GM19238 (cell line): Measurements from ENCODE around the gene GOLGA8Q.
"Not testable (repeated sequence)": the region's sequence is repeated elsewhere in the genome, so short reads cannot be mapped to it uniquely, and the experiment has no call there.

ENCODE experiments used
- DNase-seq: peaks from one replicate; pipeline ENCODE4 v3.0.0; 2011; ENCODE audit warnings: low spot score; ENCODE audit not compliant: insufficient read length

GOLGA8Q gene, protein sequence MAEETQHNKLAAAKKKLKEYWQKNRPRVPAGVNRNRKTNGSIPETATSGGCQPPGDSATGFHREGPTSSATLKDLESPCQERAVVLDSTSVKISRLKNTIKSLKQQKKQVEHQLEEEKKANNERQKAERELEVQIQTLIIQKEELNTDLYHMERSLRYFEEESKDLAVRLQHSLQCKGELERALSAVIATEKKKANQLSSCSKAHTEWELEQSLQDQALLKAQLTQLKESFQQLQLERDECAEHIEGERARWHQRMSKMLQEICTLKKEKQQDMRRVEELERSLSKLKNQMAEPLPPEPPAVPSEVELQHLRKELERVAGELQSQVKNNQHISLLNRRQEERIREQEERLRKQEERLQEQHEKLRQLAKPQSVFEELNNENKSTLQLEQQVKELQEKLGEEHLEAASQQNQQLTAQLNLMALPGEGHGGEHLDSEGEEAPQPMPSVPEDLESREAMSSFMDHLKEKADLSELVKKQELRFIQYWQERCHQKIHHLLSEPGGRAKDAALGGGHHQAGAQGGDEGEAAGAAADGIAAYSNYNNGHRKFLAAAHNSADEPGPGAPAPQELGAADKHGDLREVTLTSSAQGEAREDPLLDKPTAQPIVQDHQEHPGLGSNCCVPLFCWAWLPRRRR

DNA sequence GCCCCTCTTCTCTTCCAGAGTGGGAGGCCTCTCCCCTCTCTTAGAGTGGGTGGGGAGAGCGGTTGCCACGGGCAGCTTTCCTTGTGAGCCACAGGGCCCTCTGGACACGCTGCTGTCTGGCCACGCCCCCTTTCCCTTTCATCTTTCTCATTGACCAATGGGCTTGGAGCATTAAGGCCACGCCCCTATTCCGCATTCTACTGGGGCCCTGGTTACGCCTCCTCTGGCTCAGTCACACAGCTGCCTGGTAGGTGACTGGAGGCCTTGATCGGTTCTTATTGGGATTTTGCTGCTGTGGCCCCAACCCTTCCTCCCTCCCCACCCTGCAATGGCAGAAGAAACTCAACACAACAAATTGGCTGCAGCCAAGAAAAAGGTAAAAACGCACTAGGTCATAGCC is at the start of gene GOLGA8Q:
Gene GOLGA8Q, plus strand, starts transcription at position 301 of the 400 bp plus-strand sequence. Its CDS starts 28 bp downstream, at position 329.
- not testable (repeated sequence) for DNase-seq

DNA sequence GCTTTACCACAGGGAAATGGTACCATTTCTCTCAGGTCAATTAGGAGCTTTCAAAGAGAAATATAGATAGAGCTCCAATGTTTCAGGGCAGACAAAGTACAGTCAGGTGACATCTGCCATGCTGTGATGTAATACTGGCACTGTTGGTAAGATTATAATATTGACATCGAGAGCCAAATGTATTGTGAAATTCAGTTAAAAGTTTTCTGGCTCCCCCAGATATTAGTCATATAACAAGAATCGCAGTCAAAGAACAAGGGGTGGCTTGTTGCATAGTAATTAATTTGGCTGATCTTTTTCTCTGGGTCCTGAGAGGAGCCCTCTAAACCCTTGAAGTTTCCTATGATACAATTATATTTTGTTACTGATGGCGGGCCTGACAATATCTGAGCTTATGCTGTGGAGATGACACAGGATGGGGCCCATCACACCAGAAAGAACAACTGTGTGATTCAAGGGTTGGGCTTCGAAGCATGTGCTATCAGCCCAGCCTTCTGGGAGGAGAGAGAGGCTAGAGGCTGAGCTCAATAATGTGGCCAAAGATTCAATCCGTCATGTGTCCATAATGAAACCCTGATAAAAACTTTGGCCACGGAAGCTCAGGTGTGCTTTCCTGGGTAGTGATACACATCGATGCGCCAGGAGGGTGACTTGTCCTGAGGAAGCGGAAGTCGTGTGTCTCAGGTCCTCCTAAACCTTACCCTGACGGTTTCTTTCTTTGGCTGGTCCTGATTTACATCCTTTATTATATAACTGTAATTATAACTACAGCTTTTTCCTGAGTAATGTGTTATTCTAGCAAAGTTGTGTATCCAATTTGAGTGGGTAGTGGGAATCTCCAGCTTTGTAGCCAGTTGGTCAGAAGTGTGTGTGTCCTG is 48.7 kb upstream of the GOLGA8Q start:
- DNase-seq: not testable (repeated sequence)

DNA sequence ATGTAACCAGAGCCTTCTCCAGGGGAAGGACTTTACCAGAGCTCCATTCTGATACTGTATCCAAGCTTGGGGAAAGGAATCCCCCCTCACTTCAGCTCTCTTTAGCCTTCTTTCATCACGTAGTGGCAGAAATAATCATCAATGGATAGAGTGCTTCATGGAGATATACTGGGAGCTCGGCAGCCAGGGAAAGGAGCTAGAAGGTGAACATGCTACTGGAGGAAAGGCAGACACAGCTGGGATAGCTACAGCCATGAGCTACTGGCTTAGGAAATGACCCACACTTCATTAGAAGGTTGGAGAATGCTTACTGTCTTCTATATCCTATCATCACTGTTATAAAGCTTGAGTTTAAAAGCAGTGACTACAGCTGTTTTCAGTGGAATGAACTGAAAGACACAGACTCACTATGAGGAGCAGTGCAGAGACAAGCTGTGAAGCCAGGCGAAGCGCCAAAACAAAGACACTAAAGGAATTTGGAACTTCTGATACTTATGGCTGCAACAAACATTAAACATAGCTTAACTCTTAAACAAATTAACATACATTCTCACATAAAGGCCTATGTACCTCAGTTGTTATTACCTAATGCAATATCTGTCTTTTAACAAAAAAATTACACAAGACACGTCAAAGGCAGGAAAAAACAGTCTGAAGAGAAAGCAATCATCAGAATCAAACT is 47.5 kb upstream of the GOLGA8Q start:
- not testable (repeated sequence) for DNase-seq

DNA sequence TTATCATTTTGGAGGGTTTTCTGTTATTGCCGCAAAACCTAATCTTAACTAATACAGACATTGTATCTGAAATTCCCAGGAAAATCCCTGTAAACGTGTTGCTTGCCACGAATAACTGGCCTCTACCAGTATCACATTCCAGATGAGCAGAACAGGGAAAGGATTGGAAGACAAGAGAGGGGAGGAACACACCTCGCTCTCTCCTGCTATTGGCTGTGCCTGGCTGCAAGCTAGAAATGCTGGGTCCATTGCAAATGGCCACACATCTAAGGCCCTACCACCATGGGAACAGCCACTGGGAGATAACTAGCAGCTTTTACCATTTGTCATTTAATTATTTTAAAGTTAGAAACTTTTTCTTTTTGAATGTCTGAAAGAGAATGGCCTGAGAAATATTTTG is 37.3 kb upstream of the GOLGA8Q start:
- not testable (repeated sequence) for DNase-seq

DNA sequence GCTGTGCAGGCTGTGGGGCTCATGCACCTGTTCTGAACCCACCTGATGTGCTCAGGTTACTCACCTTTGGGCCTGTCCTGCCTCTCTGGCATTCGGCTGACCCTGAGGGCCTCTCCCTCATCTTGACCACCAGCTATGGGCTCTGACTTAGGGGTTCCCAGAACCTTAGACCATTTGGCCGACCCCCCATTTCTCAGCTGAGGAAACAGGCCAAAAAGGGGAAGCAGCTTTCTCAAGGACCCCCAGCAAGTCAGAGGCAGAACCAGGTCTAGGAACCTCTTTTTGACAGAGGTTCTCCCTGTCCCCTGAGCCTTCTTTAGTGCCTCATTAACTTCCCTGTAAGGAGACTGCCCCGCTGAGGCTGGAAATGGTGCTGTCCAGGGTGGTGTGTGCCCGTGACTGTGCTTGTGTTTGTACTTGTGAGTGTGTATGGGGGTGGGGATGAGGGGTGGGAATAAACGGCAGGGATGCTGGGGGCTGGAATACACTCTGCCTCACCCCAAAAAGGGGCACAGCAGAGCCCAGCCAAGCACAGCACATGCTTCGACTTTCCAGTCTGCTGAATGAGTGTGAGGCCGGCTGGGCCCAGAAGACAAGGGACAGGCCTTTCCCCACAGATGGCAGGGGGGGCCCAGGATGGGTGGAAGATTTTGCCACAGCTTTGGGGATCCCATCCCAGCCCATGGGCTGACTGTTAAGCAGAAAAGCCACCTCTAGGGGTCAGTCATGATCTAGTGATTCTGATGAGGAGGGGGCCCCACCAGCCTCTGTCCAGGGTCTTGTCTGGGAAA is 28.2 kb upstream of the GOLGA8Q start:
- DNase-seq: not testable (repeated sequence)

DNA sequence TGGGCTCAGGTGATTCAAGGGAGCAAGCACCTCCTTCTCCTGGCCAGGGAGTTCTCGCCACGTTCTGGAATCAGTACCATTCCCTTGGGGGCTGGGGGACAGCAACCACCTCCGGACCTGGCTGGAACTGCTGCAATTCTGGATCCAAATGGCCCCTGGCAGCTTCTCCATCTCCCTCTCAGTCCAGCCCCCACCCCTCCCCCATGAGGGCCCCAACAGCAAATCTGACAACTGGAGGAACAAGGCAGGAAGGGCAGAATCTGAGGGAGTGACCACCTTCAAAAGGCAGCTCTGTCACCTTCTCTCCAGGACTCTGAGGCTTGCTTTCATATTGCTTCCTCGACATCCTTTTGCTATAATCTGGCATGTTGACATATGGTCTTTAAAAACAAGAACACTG is 25.9 kb upstream of the GOLGA8Q start:
- DNase-seq: not testable (repeated sequence)

DNA sequence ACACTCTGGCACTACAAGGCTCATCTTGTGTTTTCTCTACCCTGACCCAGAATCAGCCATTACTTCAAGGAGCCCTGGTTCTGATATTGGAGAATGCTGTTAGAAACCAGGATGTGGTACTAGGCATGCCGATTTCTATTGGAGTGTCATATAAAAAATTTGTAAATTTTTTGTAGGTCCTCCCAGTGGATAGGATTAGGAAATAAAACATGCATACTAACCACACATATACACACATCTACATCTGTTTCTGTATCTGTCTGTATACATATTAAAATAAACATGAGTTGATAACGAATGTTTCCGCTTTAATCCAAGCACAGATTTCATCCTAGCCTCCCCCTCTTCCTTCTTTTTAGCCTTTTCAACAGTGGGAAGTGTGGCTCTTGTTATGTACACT is 22.8 kb upstream of the GOLGA8Q start:
- not testable (repeated sequence) for DNase-seq

DNA sequence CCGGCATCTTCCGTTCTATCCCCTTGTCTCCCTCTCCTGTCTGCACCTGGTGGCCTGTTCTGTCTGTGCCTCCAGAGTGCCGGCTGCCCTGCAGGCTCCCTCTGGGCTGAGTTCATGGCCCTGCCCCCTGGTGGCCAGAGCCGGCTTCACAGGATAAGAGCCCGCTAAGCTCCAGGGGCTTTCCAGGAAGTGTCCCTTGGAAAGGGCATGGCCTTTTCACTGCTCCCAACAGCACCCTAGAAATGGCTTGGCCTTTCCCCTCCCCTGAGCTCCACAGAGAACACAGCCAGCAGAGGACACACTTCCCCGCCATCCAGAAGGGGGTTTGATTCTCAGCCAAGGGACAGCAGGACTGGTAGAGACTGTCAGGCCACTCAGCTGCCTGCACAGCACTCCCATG is 15.1 kb downstream of the GOLGA8Q start:
- DNase-seq: not testable (repeated sequence)

DNA sequence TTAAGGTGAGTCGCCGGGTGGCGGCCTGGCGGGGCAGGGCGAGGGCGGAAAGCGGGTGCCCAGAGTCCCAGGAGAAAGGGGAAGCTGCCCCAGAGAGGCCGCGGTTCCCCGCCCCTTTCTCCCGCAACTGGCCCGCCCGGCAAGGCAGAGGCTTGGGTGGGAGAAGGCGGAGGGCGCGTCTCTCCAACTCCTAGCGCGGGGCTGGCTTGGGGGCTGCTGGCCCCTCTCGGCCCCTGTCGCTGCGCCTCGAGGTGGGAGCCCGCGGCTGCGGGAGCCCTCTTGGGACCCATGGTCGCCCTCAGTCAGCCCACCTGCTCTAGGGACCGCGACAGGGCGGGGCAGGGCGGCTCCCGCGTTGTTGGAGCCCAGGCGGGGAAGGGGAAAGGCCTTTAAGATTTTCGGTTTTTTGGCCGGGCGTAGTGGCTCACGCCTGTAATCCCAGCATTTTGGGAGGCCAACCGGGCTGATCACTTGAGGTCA is 21.2 kb downstream of the GOLGA8Q start:
- DNase-seq: not testable (repeated sequence)

DNA sequence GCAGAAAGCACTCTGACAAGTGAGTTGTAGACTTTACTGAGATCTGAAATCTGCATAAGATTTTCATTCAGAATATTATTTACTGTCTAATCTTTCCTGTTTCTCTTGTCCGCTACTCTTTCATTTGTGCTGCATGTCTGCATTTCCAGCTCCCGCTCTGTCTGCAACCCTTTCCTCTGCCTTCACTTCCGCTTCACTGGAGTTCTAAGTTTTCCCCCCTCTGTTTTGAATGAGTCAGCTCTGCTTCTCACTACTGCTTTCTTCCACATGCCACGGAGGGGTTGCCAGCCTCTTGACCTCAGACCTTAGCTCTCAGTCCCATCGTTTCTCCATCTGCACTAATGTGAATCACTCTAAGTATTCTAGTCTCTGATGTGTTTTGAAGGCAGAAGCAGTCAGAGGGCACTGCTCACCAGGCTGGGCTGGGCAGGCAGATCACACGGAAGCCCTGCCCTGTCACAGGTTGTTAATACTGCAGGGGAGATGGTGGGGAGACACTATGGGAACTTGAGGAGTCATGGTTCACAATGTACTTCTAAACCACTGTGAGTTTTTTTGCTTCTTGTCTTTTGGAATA is 27.6 kb downstream of the GOLGA8Q start:
- DNase-seq: not testable (repeated sequence)

DNA sequence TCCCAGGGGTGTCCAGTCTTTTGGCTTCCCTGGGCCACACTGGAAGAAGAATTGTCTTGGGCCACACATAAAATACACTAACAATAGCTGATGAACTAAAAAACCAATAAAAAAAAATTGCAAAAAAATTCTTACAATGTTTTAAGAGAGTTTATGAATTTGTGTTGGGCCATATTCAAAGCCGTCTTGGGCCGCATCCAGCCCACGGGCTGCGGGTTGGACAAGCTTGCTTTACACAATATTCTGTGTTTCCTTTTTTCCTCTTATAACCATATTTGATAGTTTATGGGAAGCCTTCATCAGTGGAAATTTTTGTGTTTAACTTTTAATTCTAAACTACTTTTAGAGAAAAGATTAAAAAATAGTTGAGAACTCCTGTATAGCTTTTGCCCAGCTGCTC is 28.9 kb downstream of the GOLGA8Q start:
- not testable (repeated sequence) for DNase-seq

DNA sequence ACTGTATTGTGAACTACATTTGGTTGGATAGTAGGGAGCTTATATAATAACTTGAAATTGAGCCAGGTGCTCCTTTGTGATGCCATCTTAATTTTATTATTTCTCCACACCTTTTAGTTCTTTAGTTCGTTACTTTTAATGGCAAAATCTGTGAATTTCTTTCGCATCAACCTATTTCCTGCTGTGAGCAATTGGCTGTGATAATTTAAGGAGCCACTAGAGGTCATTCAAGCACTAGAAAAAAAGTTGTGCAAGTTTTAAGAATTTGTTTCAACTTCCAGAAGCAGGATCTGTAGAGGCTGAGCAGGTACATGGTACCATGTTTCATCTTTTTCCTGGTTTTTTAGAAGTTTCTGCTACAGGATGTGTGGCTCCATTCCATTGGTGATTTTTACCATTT is 47.1 kb downstream of the GOLGA8Q start:
- DNase-seq: not testable (repeated sequence)

DNA sequence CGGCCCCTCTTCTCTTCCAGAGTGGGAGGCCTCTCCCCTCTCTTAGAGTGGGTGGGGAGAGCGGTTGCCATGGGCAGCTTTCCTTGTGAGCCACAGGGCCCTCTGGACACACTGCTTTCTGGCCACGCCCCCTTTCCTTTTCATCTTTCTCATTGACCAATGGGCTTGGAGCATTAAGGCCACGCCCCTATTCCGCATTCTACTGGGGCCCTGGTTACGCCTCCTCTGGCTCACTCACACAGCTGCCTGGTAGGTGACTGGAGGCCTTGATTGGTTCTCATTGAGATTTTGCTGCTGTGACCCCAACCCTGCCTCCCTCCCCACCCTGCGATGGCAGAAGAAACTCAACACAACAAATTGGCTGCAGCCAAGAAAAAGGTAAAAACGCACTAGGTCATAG is 51.9 kb downstream of the GOLGA8Q start, which contains the start of gene GOLGA8H:
Gene GOLGA8H, plus strand, starts transcription at position 233 of the 400 bp plus-strand sequence. Its CDS starts 98 bp downstream, at position 331.
- DNase-seq: not testable (repeated sequence)
